GM18951 (cell line): ENCODE results near the gene MCRIP2.

Source experiments
- POLR2A ChIP-seq: IDR thresholded peaks from 4 replicates; pipeline ENCODE4 v1.6.1; 2011; ENCODE audit warnings: mild to moderate bottlenecking; ENCODE audit not compliant: insufficient read length, insufficient read depth; ENCODE audit errors: extremely low read depth
- in situ Hi-C: fragments of 300-500 bp; cut with MboI; formaldehyde crosslinking; loops from one replicate; pipeline ENCODE4 v1.12.0; 2022; ENCODE audit warnings: low sequenced_read_pairs, mixed read lengths, inconsistent platforms; ENCODE audit not compliant: unreplicated experiment

The MCRIP2 gene

GRCh38 chr16:624526-625070, 17.0 kb upstream of the MCRIP2 start:
- TF ChIP-seq POLR2A: no peak
- in situ Hi-C loops: no loop called here

- in situ Hi-C loops: no loop called here
- no peak for TF ChIP-seq POLR2A
These were observed 16.3 kb upstream of the MCRIP2 start for GRCh38 chr16:625117-625976.

GRCh38 chr16:625977-626765, 15.5 kb upstream of the MCRIP2 start:
- in situ Hi-C loops: no loop called here
- TF ChIP-seq POLR2A: no peak

- TF ChIP-seq POLR2A: no peak
- in situ Hi-C loops: no loop called here
These were observed 14.7 kb upstream of the MCRIP2 start for GRCh38 chr16:626787-627453.

GRCh38 chr16:627454-628239, 14.0 kb upstream of the MCRIP2 start:
- in situ Hi-C loops: no loop called here
- TF ChIP-seq POLR2A: no peak

GRCh38 chr16:628321-629061, 13.1 kb upstream of the MCRIP2 start:
- no peak for TF ChIP-seq POLR2A
- in situ Hi-C loops: no loop called here

GRCh38 chr16:629185-629832, 12.3 kb upstream of the MCRIP2 start:
- in situ Hi-C loops: no loop called here
- TF ChIP-seq POLR2A: no peak

- in situ Hi-C loops: no loop called here
- TF ChIP-seq POLR2A: no peak
These were observed 11.8 kb upstream of the MCRIP2 start for GRCh38 chr16:629833-630248.

- in situ Hi-C loops: no loop called here
- no peak for TF ChIP-seq POLR2A
These were observed 11.3 kb upstream of the MCRIP2 start for GRCh38 chr16:630249-630814.

- TF ChIP-seq POLR2A: no peak
- in situ Hi-C loops: no loop called here
These were observed 10.7 kb upstream of the MCRIP2 start, which contains the start of gene WFIKKN1 for GRCh38 chr16:630815-631405. Gene WFIKKN1, plus strand, starts transcription at chr16:630985. Its CDS starts 269 bp downstream, at chr16:631254.
